Measurements from ENCODE around the gene DUSP8.

- TF ChIP-seq POLR2A (IDR thresholded peaks at IDR 0.05) (no peak), CTCF (IDR thresholded peaks at IDR 0.05) (no peak), EP300 (IDR thresholded peaks at IDR 0.05) (no peak)
These were observed 63.1 kb downstream of the DUSP8 start for GRCh38 chr11:1508986-1509385.

Data from ovary (tissue), 3 donors.